Stimulated activated CD4-positive, alpha-beta T cell treated with anti-CD3 and anti-CD28 coated beads, Interleukin-4, amount 100 ng/mL, for 4 hours (primary cell): ENCODE measurements around the gene TCF7L2.

ENCODE experiments used
- DNase-seq, 2 experiments: peaks; one replicate each; pipeline ENCODE4 v3.0.0-alpha.2; 2020

Gene TCF7L2

GRCh38 chr10:113000442-113000841, 50.4 kb downstream of the TCF7L2 start:
- no peak for DNase-seq

- no peak for DNase-seq
Observed at GRCh38 chr10:113000876-113001598, 51.0 kb downstream of the TCF7L2 start.

DNA sequence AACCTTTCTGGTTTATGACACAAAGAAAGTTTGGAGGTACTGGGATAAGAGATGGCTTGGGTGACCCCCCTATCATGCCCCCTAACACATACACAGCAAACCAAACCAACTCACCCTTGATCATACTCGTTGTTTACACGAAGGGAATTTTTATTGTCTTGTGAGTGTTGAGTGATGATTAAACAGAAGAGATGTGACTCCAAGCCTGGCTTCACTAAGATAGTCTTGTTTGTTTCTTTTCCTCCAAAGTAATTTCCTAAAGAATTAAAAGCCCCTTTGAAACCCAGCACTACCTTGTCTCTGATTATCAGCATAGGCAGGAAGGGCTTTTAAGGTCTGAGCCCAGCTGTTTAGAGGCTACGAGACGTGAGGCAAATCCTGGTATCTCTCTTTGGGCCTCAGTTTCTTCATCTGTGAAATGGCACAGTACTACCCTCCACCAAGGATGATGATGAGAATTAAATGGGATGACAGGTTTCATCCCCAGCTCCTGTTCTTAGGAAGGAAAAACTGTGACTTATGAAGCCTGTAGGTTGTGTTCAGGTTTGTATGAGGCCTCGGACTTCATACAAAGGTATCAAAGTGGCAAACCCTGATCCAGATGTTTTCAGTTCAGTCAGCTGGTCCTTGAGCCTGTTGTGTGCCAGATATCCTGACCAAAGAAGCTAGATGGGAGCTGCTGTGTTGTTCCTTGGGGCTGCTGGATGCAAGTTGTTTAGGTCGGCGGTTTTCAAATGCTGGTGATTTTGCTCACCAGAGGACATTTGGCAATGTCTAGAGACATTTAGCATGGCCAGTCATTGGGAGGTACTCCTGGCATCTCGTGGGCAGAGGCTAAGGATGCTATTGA, 51.8 kb downstream of the TCF7L2 start:
- DNase-seq: no peak

DNA sequence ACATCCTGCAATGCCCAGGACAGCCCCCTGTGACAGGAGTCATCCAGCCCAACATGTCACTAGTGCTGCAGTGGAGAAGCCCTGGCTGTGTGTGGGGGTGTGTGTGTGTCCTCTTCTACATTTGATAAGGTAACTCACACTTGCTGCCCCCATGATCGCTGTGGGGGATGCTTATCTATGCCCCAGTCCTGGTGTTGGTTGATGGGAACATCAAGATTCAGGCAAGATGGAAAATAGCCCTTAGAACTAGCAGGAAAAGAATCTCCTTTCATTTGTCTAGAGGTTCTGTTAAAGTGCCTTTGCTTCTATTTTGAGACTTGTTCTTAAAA, 52.4 kb downstream of the TCF7L2 start:
- DNase-seq: no peak

GRCh38 chr10:113003052-113003451, 53.0 kb downstream of the TCF7L2 start:
- DNase-seq: no peak

- no peak for DNase-seq
Observed at GRCh38 chr10:113004069-113004618, 54.1 kb downstream of the TCF7L2 start.

GRCh38 chr10:113005380-113005779, 55.3 kb downstream of the TCF7L2 start:
- no peak for DNase-seq

- DNase-seq: no peak
Observed at GRCh38 chr10:113006656-113007342, 56.8 kb downstream of the TCF7L2 start.

DNA sequence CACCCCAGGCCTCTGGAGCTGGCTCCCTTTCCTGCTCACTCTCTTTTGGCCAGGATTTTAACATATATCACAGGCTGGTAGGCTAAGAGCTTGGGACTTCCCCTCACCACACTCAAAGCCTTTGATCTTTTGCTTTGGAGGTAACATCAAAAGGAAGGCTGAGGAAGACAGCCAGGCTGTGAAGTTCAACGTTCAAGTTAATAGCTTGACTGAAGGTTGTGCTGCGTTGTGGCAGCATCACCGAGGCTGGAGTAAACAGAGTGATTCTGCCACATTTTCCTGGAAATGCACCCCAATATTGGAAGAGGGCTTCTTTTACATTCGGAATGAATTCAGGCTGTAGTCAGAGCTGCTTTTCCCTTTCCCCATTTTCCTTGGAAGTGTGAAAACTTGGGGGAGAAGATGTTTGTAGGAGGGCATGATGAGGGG, 57.3 kb downstream of the TCF7L2 start:
- peak in 1 of 2 experiments; percentile 44 for DNase-seq

DNA sequence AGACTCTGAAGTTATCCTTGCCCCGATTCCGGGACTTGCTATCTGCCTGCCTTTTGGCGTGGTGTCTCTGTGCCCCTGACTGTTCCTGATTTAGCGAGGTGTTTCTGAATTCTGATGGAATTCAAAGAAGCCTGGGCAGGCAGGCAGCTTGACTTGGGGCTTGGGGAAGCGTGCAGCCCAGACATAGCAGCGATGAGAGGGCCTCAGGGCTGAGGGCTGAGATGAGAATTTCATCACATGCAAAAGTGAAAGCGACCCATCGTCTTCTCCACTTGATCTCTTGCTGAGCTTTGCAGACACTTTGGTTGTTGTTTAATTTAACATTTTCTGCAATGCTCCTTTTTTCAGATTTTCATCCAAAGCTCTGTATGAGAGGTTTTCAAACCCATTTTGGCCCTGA, 57.8 kb downstream of the TCF7L2 start:
- DNase-seq: no peak

DNA sequence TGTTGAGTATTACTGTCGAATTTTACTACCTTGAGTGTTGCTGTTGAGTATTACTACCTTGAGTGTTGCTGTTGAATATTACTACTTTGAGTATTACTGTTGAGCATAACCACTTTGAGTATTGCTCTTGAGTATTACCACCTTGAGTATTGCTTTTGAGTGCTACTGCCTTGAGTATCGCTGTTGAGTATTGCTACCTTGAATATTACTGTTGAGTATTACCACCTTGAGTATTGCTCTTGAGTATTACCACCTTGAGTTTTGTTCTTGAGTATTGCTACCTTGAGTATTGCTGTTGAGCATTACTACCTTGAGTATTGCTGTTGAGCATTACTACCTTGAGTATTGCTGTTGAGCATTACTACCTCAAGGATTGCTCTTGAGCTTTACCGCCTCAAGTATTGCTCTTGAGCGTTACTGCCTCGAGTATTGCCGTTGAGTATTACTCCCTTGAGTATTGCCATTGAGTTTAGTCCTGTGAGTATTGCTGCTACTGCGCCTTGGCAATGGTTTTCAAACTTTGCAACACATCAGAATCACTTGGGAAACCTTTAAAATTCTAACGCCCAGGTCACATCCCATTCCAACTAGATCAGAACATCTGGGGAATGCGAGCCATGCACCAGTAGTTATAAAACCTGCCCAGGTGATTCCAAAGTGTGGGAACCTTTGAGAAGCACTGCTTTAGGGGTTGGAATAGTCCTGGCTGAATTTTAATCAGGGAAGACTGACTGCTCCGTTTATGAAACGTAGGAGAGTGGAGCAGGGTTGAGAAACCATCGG, 61.7 kb downstream of the TCF7L2 start:
- no peak for DNase-seq

DNA sequence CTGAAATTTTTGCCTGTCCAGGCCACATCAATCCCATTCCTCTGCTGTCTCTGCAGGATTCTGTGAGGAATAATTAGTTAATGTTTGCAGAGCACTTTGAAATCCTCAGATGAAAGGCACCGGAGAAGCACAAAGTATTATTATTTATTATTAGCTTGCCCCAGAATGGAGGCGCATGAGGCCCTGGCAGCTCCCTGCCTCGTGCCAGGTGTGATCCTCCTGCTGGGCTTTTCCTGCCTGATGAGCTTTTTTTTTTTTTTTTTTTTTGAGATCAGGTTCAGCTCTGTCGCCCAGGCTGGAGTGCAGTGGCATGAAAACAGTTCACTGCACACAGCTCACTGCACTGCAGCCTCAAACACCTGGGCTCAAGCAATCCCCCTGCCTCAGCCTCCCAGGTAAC, 65.2 kb downstream of the TCF7L2 start:
- no peak for DNase-seq

DNA sequence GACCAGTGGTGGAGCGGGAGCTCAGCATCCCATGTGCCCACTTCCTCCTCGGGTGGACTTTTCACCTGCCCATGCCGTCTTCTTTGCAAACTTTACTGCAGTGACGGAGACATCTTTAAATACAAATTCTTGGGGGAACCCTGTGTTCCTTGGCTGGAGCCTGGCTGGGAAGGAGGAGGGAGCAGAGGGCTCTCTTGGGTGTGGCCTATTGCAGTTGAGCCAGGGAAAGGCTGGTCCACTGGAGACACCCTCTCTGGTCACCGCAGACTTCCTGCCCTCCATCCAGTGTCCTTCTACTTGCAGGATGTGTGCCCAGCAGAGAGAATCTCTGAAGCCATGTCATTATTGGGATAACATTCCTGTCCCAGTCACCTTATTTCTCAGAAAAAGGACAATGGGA, 67.3 kb downstream of the TCF7L2 start:
- DNase-seq: no peak

- no peak for DNase-seq
Observed at GRCh38 chr10:113018034-113018433, 68.0 kb downstream of the TCF7L2 start.

GRCh38 chr10:113019096-113019495, 69.0 kb downstream of the TCF7L2 start:
- DNase-seq: no peak

GRCh38 chr10:113019692-113020474, 69.8 kb downstream of the TCF7L2 start:
- no peak for DNase-seq

GRCh38 chr10:113020475-113020753, 70.4 kb downstream of the TCF7L2 start:
- DNase-seq: no peak

- no peak for DNase-seq
Observed at GRCh38 chr10:113020838-113021237, 70.8 kb downstream of the TCF7L2 start.

GRCh38 chr10:113021268-113022040, 71.4 kb downstream of the TCF7L2 start:
- DNase-seq: no peak

DNA sequence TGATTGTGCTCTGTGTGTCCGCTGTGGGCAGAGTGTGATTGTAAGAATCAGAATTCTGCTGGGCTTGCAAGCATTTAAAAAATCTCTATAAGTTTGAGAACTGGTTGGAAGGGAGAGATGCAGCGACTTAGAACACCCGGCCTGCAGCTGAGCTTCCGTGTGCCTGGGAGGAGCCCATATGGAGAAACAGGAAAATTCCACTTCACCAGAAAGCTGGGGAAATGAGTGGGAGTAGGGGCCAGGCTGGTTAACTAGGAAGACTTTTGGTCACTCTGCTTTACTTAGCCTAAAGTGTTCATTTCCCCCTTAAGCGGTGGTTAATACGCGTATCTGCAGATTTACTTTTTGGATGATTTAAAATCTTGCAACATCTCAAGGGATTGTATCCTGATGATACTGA, 72.2 kb downstream of the TCF7L2 start:
- DNase-seq: no peak

DNA sequence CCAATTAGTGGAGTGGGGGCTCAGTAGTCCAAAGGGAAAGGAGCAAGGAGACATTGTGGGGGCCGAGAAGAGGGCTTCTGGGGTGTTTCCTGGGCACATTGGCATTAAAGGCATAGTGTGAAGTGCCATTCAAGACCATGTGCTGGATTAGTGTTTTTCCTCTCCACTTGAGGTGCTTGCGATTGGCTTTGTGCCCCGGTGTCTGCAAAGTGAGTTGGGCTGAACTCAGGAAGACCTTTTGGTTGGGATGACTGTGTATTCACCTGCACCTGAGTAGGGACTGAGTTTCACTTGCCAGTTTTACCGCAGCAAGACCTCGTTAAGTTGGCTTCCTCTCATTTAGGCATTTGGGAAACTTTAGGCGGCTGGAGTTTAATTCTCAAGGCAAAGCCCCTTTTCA, 73.0 kb downstream of the TCF7L2 start:
- DNase-seq: no peak
